ENCODE results near the gene DISC1.

GRCh38 chr1:231985296-231986023 lies 358.9 kb downstream of the DISC1 start:
- TF ChIP-seq CTCF (IDR thresholded peaks at IDR 0.05) (no peak), POLR2A (IDR thresholded peaks at IDR 0.05) (no peak)
